Activated naive CD4-positive, alpha-beta T cell treated with anti-CD3 and anti-CD28 coated beads, Interleukin-2, amount 50 U/mL, for 24 hours (primary cell): ENCODE results near the gene SOX8.

Experiments
- H3K27ac Mint-ChIP-seq: one replicate; pipeline ENCODE4 v1.8.0; 2021; ENCODE audit warnings: mild to moderate bottlenecking, mixed read lengths
- H3K27me3 Mint-ChIP-seq: one replicate; pipeline ENCODE4 v1.8.0; 2021; ENCODE audit warnings: mixed read lengths
- H3K36me3 Mint-ChIP-seq: one replicate; pipeline ENCODE4 v1.8.0; 2021; ENCODE audit warnings: mixed read lengths
- H3K4me1 Mint-ChIP-seq: one replicate; pipeline ENCODE4 v1.8.0; 2021; ENCODE audit warnings: mixed read lengths
- H3K4me3 Mint-ChIP-seq: one replicate; pipeline ENCODE4 v1.8.0; 2021; ENCODE audit warnings: mild to moderate bottlenecking, mixed read lengths
- H3K9me3 Mint-ChIP-seq: one replicate; pipeline ENCODE4 v1.8.0; 2021; ENCODE audit warnings: mixed read lengths

Gene SOX8

GRCh38 chr16:1000608-1001007 is 19.0 kb downstream of the SOX8 start:
- no peaks in the 10 kb centered on the region for H3K27me3 Mint-ChIP-seq
- H3K4me3 Mint-ChIP-seq = no peak overlapping the region
- no peaks in the 10 kb centered on the region for H3K36me3 Mint-ChIP-seq
- H3K27ac Mint-ChIP-seq = no peak overlapping the region
- peaks cover 60% of the 10 kb centered on the region for H3K4me1 Mint-ChIP-seq
- H3K9me3 Mint-ChIP-seq = no peaks in the 10 kb centered on the region

GRCh38 chr16:1001096-1001495 is 19.5 kb downstream of the SOX8 start:
- no peaks in the 10 kb centered on the region for H3K36me3 Mint-ChIP-seq
- H3K4me3 Mint-ChIP-seq = no peak overlapping the region
- no peak overlapping the region for H3K27ac Mint-ChIP-seq
- peaks cover 60% of the 10 kb centered on the region for H3K4me1 Mint-ChIP-seq
- H3K9me3 Mint-ChIP-seq = no peaks in the 10 kb centered on the region
- H3K27me3 Mint-ChIP-seq = no peaks in the 10 kb centered on the region

DNA sequence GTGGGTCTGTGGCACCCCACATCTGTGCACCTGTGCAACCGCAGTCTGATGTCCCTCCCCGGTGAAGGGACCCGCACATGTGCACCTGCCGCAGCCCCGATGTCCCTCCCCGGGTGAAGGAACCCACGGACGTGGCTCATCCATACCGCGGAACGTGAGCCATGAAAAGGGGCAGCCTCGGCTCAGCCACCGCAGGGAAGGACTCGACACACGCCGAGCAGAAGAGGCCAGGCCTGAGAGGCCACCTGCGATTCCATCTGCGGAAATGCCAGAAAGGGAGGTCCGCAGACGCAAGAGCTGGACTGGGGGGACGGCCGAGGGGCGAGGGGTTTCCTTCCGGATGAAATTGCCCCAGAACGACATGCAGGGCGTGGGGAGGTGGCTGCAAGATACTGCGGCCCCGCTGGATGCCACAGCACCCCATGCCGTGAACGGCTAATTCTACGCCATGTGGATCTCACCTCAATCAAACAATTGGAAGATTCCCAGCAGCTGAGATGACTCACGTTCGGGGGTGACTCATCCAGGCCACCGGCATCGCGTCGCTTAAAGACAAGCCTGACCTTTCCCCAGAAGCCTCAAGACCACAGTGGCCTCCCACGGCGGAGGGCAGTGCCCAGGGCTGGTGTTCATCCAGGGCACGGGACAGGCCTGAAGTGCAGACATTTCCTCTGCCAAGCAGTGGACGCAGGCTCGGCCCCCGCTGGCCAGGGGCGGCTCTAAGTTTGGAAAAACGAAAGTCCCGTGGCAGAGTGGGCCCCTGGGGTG is 21.0 kb downstream of the SOX8 start:
- peaks cover 49% of the 10 kb centered on the region for H3K4me1 Mint-ChIP-seq
- H3K4me3 Mint-ChIP-seq = peak overlapping the region; percentile 33
- no peaks in the 10 kb centered on the region for H3K36me3 Mint-ChIP-seq
- no peaks in the 10 kb centered on the region for H3K9me3 Mint-ChIP-seq
- H3K27me3 Mint-ChIP-seq = no peaks in the 10 kb centered on the region
- H3K27ac Mint-ChIP-seq = peak overlapping the region; percentile 72

- Mint-ChIP-seq H3K9me3 (no peaks in the 10 kb centered on the region), H3K27ac (peak overlapping the region; percentile 86), H3K4me1 (peaks cover 40% of the 10 kb centered on the region), H3K4me3 (peak overlapping the region; percentile 77), H3K27me3 (no peaks in the 10 kb centered on the region), H3K36me3 (no peaks in the 10 kb centered on the region)
Observed at GRCh38 chr16:1003391-1004347, 22.1 kb downstream of the SOX8 start.

- Mint-ChIP-seq H3K36me3 (no peaks in the 10 kb centered on the region), H3K9me3 (no peaks in the 10 kb centered on the region), H3K27ac (peak overlapping the region; percentile 4), H3K27me3 (no peaks in the 10 kb centered on the region), H3K4me1 (peaks cover 40% of the 10 kb centered on the region), H3K4me3 (peak overlapping the region; percentile 30)
Observed at GRCh38 chr16:1005286-1005685, 23.7 kb downstream of the SOX8 start.

DNA sequence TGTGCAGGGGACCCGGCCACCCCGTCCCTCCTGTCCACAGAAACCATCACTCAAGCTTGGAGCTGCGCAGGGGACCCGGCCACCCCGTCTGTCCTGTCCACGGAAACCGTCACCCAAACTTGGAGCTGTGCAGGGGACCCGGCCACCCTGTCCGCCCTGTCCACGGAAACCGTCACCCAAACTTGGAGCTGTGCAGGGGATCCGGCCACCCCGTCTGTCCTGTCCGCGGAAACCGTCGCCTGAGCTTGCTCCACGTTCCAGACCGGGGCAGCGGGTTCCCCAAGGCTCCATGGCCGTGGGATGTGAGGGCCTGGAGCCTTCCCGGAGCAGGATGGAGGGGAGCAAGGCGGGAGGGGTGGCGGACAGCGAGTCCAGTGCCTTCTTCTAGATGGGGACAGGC is 25.2 kb downstream of the SOX8 start:
- Mint-ChIP-seq H3K27ac (no peak overlapping the region), H3K9me3 (no peaks in the 10 kb centered on the region), H3K27me3 (no peaks in the 10 kb centered on the region), H3K36me3 (no peaks in the 10 kb centered on the region), H3K4me3 (no peak overlapping the region), H3K4me1 (peaks cover 40% of the 10 kb centered on the region)

DNA sequence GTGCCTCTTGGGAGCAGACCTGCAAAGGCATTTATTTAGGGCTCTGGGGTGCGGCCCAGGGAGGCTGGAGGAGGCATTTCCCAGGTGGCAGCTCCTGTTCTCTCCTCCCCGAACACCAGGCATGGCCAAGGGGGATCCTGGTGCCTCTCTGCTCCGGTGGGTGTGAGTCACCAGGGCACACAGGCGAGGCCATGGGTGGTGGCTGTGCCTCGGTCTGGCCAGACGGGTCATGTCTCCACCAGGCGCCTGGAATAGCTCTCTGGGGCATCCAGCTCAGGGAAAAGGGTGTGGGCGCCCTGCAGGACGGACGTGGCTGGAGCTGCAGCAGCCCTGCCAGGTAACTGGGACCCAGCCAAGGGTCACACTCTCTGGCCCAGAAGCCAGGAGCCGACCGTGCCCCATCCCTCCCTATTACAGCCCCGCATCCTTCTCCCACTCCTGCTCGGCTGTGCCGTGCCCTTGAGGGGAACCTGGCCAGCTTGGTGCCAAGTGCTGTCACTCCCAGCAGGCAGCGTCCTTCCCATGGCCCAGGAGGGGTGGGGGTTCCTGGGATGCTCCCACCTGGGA is 25.8 kb downstream of the SOX8 start:
- Mint-ChIP-seq H3K27ac (no peak overlapping the region), H3K27me3 (no peaks in the 10 kb centered on the region), H3K9me3 (no peaks in the 10 kb centered on the region), H3K4me1 (peaks cover 36% of the 10 kb centered on the region), H3K36me3 (no peaks in the 10 kb centered on the region), H3K4me3 (no peak overlapping the region)

- peaks cover 30% of the 10 kb centered on the region for H3K4me1 Mint-ChIP-seq
- H3K27me3 Mint-ChIP-seq = no peaks in the 10 kb centered on the region
- H3K27ac Mint-ChIP-seq = peak overlapping the region; percentile 17
- no peaks in the 10 kb centered on the region for H3K9me3 Mint-ChIP-seq
- no peaks in the 10 kb centered on the region for H3K36me3 Mint-ChIP-seq
- no peak overlapping the region for H3K4me3 Mint-ChIP-seq
Observed at GRCh38 chr16:1008085-1008484, 26.5 kb downstream of the SOX8 start.

DNA sequence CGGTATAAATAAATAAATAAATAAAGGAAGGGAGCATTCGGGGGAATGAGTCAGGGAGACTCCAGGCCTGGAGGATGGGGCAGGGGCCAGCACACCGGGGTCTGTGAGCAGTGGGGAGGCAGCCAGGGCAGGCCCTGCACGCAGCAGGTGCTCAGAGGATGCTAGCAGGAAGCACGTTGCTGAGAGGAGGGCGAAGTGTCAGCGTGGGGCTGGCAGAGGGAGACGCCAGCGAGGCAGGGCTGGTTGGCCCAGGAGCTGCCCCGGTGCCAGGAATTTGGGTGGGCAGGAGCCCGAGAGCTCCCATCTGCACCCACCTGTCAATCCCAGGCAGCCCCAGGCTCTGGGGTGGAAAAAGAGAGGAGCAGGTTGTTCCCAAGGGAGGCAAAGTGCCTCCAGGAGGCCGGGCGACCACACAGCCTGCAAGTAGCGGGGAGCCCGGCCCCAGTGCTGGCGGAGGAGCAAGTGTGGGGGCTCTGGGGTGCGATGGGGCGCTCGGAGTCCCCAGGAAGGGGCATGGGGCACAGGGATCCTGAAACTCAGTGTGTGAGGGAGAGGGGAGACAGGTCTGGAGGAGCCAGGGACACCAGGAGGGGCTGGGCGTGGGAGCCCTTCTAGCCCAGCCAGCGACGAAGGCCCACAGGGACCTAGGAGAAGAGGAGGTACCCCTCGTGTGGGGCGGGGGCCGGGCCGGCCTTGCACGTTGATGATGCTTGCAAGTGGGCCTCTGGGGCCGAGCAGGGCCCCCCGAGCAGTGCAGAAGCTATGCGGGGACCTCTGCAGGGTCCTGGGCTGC is 28.0 kb downstream of the SOX8 start:
- Mint-ChIP-seq H3K36me3 (no peaks in the 10 kb centered on the region), H3K4me3 (no peak overlapping the region), H3K4me1 (peaks cover 22% of the 10 kb centered on the region), H3K27ac (no peak overlapping the region), H3K9me3 (no peaks in the 10 kb centered on the region), H3K27me3 (no peaks in the 10 kb centered on the region)

DNA sequence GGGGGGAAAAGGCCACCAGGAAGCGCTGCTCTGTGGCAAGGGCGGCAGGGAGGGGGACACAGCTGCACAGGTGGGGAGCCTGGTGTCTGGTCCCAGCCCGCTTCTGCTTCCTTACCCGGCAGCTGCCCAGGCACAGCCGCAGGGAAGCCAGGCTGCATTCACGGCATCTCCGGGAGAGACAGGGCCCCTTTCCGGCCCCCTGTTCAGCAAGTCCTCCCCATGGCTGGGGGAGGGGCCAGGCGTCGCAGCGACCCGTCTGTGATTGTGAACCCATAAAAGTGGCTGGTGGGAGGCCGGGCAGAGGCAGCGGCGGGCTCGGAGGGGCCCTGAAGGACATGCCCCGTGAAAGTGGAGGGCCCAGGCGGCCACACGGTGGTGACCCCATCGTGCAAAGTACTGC is 28.7 kb downstream of the SOX8 start:
- Mint-ChIP-seq H3K4me1 (peaks cover 21% of the 10 kb centered on the region), H3K9me3 (no peaks in the 10 kb centered on the region), H3K4me3 (no peak overlapping the region), H3K36me3 (no peaks in the 10 kb centered on the region), H3K27me3 (no peaks in the 10 kb centered on the region), H3K27ac (no peak overlapping the region)

DNA sequence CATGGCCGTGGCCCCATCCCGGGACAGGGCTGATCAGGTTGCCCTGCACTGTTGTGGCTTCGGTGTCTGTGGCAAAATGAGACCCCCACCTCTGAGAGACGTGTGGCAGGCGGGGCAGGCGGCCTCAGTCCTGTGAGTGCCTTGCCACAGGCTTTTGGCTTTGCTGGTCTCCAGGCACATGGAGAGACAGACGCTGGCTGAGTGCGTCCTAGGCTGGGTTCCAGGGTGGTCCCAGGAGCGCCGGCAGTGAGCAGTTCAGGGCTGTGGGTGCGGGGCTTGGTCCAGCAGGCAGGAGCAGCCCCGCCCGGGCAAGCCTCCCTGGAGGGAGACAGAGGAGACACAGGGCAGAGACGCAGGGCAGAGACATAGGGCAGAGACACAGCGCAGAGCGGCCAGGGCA is 29.2 kb downstream of the SOX8 start:
- H3K27ac Mint-ChIP-seq = no peak overlapping the region
- H3K36me3 Mint-ChIP-seq = no peaks in the 10 kb centered on the region
- no peaks in the 10 kb centered on the region for H3K9me3 Mint-ChIP-seq
- peaks cover 15% of the 10 kb centered on the region for H3K4me1 Mint-ChIP-seq
- no peaks in the 10 kb centered on the region for H3K27me3 Mint-ChIP-seq
- H3K4me3 Mint-ChIP-seq = no peak overlapping the region

DNA sequence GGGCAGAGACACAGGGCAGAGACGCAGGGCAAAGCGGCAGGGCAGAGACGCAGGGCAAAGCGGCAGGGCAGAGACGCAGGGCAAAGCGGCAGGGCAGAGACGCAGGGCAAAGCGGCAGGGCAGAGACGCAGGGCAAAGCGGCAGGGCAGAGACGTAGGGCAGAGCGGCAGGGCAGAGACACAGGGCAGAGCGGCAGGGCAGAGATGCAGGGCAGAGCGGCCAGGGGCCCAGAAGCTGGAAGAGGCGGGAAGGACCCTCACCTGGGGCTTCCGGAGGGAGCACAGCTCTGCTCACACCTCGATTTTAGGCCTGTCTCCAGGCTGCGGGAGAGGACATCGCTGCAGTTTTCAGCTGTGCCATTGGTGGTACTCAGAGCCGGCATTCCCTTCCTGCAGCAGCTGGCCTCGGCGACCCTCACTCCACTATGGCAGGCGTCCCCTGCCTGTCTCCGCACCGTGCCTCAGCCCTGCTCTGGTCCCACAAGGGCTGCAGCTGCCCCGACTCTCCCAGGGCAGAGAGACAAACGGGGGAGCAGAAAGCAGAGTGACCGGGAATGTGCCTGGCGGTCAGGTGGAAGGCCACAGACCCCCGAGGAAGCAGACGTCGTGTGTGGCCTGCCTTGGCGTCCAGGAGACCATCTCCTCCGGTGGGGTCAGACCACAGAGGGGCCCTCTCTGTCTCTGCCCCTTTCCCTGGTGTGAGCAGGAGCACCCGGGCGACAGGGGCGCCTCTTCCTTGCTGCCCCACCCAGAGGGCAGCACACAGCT is 29.9 kb downstream of the SOX8 start:
- no peaks in the 10 kb centered on the region for H3K36me3 Mint-ChIP-seq
- H3K4me1 Mint-ChIP-seq = peaks cover 10% of the 10 kb centered on the region
- H3K27me3 Mint-ChIP-seq = no peaks in the 10 kb centered on the region
- H3K9me3 Mint-ChIP-seq = no peaks in the 10 kb centered on the region
- H3K4me3 Mint-ChIP-seq = no peak overlapping the region
- no peak overlapping the region for H3K27ac Mint-ChIP-seq

DNA sequence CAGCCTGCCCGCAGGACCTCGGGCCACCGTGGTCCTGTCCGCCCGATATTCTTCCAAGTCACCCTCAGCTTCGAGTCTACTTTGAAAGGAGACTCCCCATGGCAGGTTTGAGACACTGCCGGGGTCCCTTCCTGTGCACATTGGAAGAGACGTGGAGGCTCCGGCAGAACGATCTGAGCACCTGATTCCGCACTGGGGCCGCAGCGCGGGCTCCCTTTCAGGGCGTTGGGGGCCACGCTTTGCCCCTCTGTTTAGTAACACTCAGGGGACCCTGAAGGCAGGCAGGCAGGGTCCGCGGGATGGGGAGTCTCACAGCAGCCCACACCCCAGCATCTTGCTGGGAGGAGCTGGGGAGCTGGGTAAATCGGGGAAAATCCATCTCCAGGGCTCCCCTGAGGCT is 30.6 kb downstream of the SOX8 start:
- H3K4me1 Mint-ChIP-seq = peaks cover 10% of the 10 kb centered on the region
- H3K4me3 Mint-ChIP-seq = no peak overlapping the region
- no peaks in the 10 kb centered on the region for H3K36me3 Mint-ChIP-seq
- H3K27me3 Mint-ChIP-seq = no peaks in the 10 kb centered on the region
- no peak overlapping the region for H3K27ac Mint-ChIP-seq
- H3K9me3 Mint-ChIP-seq = no peaks in the 10 kb centered on the region

DNA sequence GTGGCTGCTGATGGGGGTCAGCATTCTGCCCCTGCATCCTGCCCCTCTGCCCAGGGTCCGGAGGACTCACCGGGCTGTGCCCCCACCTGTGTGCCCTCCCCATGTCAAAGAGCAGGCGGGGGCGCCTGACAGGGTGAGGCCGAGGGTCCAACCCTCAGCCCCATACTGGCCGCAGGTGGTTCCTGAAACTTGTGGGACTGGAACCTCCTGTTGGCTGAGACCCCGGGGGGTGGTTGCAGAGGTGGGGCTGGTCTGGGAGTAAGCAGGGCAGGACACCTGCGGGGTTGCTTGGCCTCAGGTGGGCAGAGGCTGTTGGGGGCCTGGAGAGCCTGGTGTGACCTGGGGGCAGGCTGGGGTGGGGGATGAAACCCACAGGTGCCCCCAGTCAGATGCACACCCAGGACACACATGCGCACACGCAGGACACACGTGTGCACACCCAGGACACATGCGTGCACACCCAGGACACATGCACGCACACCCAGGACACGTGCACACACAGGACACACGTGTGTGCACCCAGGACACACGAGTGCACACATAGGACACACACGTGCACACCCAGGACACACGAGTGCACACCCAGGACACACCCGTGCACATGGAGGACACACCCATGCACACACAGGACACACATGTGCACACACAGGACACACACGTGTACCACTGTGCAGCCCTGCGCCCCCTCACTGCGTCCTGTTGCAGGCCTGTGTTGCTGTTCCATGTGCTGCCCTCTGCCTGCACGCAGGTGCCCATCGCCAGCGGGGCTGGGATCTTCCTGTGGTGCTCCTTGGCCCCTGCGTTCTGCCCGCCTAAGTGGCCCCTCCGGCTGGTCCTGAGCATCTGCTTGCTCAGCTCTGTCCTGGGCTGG is 31.4 kb downstream of the SOX8 start:
- Mint-ChIP-seq H3K9me3 (no peaks in the 10 kb centered on the region), H3K27me3 (no peaks in the 10 kb centered on the region), H3K36me3 (no peaks in the 10 kb centered on the region), H3K4me3 (no peak overlapping the region), H3K4me1 (peaks cover 10% of the 10 kb centered on the region), H3K27ac (no peak overlapping the region)
